ENCODE measurements around the gene FKBP5. TPM values are rescaled to one million over a fixed set of nuclear protein-coding genes. Genes with fewer than 3 reads are reported as not detected.
"Not testable (repeated sequence)": the region's sequence is repeated elsewhere in the genome, so short reads cannot be mapped to it uniquely, and the experiment has no call there.

Gene FKBP5
- total and polyA plus RNA-seq, 8 donors: 68.1 to 209 (median 110) TPM

DNA sequence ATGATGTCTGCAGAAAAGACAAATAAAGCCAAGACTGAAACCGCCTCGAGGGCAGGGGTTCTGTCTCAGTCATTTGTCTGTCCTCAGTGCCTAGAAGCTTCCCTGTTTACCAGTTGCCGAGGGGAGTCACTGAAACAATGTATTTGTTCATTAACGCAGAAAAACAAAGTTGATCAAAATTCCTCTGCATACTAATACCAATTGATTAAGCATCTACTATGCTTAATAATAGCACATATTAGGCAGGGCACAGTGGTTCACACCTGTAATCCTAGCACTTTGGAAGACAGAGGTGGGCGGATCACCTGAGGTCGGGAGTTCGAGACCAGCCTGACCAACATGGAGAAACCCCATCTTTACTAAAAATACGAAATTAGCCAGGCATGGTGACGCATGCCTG lies 1.8 kb upstream of the FKBP5 start:
- H3K9me3 ChIP-seq: peaks cover 0 to 5% (median 0%) of the 10 kb centered on the region in 4 donors
- H3K36me3 ChIP-seq: no peaks in the 10 kb centered on the region
- no peak for TF ChIP-seq CTCF (IDR thresholded peaks at IDR 0.05)
- TF ChIP-seq EP300 (IDR thresholded peaks at IDR 0.05): no peak
- no peak for TF ChIP-seq POLR2AphosphoS5 (IDR thresholded peaks at IDR 0.05)
- TF ChIP-seq POLR2A (IDR thresholded peaks at IDR 0.05): no peak
- no peak for DNase-seq
- peaks cover 23 to 41% (median 30%) of the 10 kb centered on the region in 4 donors for H3K4me1 ChIP-seq
- H3K27ac ChIP-seq: peak overlapping the region in 4 of 5 donors; percentile 65 to 100 (median 91)
- H3K4me3 ChIP-seq: no peak overlapping the region
- intact Hi-C loops (cut with DNase I; ENCODE audit: low total_unique reads): no loop called here
- 90 to 96% (median 92%) methylated on average over 8 to 9 of the region's 9 CpGs for WGBS, 5 donors
- H3K27me3 ChIP-seq: no peaks in the 10 kb centered on the region

DNA sequence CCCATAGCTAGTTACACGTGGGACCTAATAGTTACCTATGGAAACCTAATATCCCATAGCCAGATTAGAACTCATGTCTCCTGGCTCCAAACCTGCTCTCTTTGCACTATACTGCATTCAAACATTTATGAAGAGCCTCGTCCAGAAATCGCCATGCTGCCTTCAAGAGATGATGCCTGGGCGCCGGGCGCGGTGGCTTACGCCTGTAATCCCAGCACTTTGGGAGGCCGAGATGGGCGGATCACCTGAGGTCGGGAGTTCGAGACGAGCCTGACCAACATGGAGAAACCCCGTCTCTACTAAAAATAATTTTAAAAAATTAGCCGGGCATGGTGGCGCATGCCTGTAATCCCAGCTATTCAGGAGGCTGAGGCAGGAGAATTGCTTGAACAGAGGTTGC lies 1.3 kb upstream of the FKBP5 start:
- H3K4me3 ChIP-seq; H3K27me3 ChIP-seq; intact Hi-C loops (cut with DNase I; ENCODE audit: low total_unique reads); DNase-seq; H3K9me3 ChIP-seq; H3K36me3 ChIP-seq: not testable (repeated sequence)
- H3K4me1 ChIP-seq: peaks cover 24 to 46% (median 33%) of the 10 kb centered on the region in 4 donors
- 95 to 98% (median 96%) methylated on average over 16 of the region's 16 CpGs for WGBS, 5 donors
- peak overlapping the region in 4 of 5 donors; percentile 83 to 100 (median 98) for H3K27ac ChIP-seq

DNA sequence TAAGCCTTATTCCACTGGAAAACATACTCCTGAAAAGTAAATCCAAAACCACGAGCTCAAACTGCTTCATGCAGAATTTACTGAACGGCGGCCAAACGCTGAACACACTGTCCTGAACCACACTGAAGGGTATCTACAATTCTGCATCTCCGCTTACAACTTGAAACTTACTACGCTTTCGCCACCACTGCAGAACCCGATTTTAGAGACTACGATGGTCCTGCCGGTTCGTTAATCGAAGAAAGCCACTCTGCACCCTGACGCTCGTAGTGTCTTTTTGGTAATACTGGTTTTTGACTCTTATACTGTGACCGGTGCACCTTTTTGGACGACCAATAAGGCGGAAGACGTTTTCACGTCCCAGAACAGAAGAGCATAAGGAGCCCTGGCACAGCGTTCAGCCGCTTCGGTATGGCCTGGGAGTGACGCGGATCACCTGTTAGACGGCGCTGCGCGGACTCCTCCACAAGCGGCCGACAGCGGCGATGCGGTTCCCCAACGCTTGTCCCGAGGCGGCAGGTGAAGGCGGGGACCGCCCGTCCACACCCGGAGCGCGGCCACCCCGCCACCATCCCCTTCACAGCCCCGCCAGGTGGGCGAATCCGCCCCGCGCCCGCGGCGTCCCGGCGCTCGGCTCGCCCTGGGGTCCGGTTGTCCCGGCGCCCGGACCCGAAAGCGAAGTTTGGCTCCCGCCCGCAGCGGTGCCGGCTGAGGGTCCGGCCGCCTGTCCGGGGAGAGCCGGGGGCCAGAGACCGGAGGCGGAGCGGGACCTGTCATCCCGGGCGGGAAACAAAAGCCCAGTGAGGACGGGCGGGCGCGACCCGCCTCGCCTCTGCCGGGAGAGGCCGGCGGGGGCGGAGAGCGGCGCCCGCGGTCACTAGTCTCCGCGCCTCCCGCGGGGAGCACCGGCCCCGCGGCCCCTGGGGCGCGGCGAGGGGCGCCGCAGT lies 784 bp downstream of the FKBP5 start:
- Histone ChIP-seq H3K4me1 (peaks cover 32 to 66% (median 50%) of the 10 kb centered on the region in 4 donors), H3K4me3 (peak overlapping the region; percentile 70 to 98 (median 80)), H3K27me3 (no peaks in the 10 kb centered on the region), H3K27ac (peak overlapping the region; percentile 94 to 100 (median 98)), H3K9me3 (no peaks in the 10 kb centered on the region), H3K36me3 (peaks cover 11 to 22% (median 21%) of the 10 kb centered on the region in 4 donors)
- TF ChIP-seq EP300 (IDR thresholded peaks at IDR 0.05) (no peak), POLR2A (IDR thresholded peaks at IDR 0.05) (peak in 1 of 4 donors; percentile 23), POLR2AphosphoS5 (IDR thresholded peaks at IDR 0.05) (peak in 1 of 3 donors; percentile 43)
- peak; percentile 69 to 79 for DNase-seq
- intact Hi-C loops (cut with DNase I; ENCODE audit: low total_unique reads): loop anchor here (5.0 kb wide), 1 partner anchor 44 kb away; no protein-coding TSS in a partner anchor
- 0 to 1% (median 0%) methylated on average over 23 to 100 of the region's 100 CpGs for WGBS, 5 donors

GRCh38 chr6:35686873-35687555 lies 1.7 kb downstream of the FKBP5 start:
- peaks cover 32 to 70% (median 52%) of the 10 kb centered on the region in 4 donors for H3K4me1 ChIP-seq
- WGBS, 5 donors: 41 to 59% (median 44%) methylated on average over 4 of the region's 4 CpGs
- H3K27me3 ChIP-seq: no peaks in the 10 kb centered on the region
- TF ChIP-seq POLR2AphosphoS5 (IDR thresholded peaks at IDR 0.05) (no peak), POLR2A (IDR thresholded peaks at IDR 0.05) (no peak), CTCF (IDR thresholded peaks at IDR 0.05) (no peak), EP300 (IDR thresholded peaks at IDR 0.05) (no peak)
- no peak for DNase-seq
- peak overlapping the region in 4 of 5 donors; percentile 94 to 100 (median 98) for H3K27ac ChIP-seq
- peak overlapping the region; percentile 70 to 98 (median 80) for H3K4me3 ChIP-seq
- no peaks in the 10 kb centered on the region for H3K9me3 ChIP-seq
- peaks cover 11 to 31% (median 29%) of the 10 kb centered on the region in 4 donors for H3K36me3 ChIP-seq
- intact Hi-C loops (cut with DNase I; ENCODE audit: low total_unique reads): loop anchor here (5.0 kb wide), 1 partner anchor 45 kb away; no protein-coding TSS in a partner anchor

- Histone ChIP-seq H3K9me3 (no peaks in the 10 kb centered on the region), H3K4me3 (peak overlapping the region; percentile 70 to 98 (median 80)), H3K4me1 (peaks cover 26 to 70% (median 52%) of the 10 kb centered on the region in 4 donors), H3K36me3 (peaks cover 11 to 35% (median 33%) of the 10 kb centered on the region in 4 donors), H3K27ac (peak overlapping the region in 4 of 5 donors; percentile 94 to 100 (median 98)), H3K27me3 (no peaks in the 10 kb centered on the region)
- intact Hi-C loops (cut with DNase I; ENCODE audit: low total_unique reads): loop anchor here (5.0 kb wide), 1 partner anchor 46 kb away; no protein-coding TSS in a partner anchor
- no peak for DNase-seq
- TF ChIP-seq EP300 (IDR thresholded peaks at IDR 0.05) (no peak), POLR2A (IDR thresholded peaks at IDR 0.05) (no peak), POLR2AphosphoS5 (IDR thresholded peaks at IDR 0.05) (no peak), CTCF (IDR thresholded peaks at IDR 0.05) (no peak)
- 59 to 80% (median 69%) methylated on average over 2 of the region's 2 CpGs for WGBS, 5 donors
These were observed 2.3 kb downstream of the FKBP5 start for GRCh38 chr6:35686436-35686835.

Data from stomach (tissue), 9 donors.